Tibial artery (tissue), 4 donors: ENCODE measurements around the gene LRP3.

Source experiments
- DNase-seq, 2 donors: peaks; one replicate each; pipeline ENCODE4 v3.0.0-alpha.2; 2019
- H3K27ac ChIP-seq, 2 donors: fragments of 200-600 bp; sonication (generic) in 1 of 2; 1 replicate in 1 of 2; 2 replicates in 1 of 2; pipeline ENCODE4 v1.5.1; 2018 to 2019; ENCODE audit warnings: mild to moderate bottlenecking in 1 of 2
- H3K27me3 ChIP-seq, 2 donors: fragments of 200-600 bp; sonication (generic) in 1 of 2; one replicate each; pipeline versions ENCODE4 v1.5.1 to v1.6.0; 2016 to 2019
- H3K36me3 ChIP-seq, 3 donors: fragments of 200-600 bp; sonication (generic) in 2 of 3; one replicate each; pipeline ENCODE4 v1.5.1; 2016 to 2019; ENCODE audit warnings: mild to moderate bottlenecking in 2 of 3
- H3K4me1 ChIP-seq, 4 donors: fragments of 200-600 bp; sonication (generic) in 2 of 4; 1 replicate in 3 of 4; 2 replicates in 1 of 4; pipeline ENCODE4 v1.5.1; 2016 to 2019
- H3K4me3 ChIP-seq, 2 donors: fragments of 200-600 bp; sonication (generic) in 1 of 2; 1 replicate in 1 of 2; 2 replicates in 1 of 2; pipeline ENCODE4 v1.5.1; 2018 to 2019; ENCODE audit warnings: mild to moderate bottlenecking in 2 of 2
- H3K9me3 ChIP-seq, 3 donors: fragments of 200-600 bp; sonication (generic) in 1 of 3; one replicate each; pipeline ENCODE4 v1.5.1; 2016 to 2019
- CTCF ChIP-seq, 2 experiments: fragments of 200-600 bp in 1 of 2; fragments of 450-650 bp in 1 of 2; IDR thresholded peaks; one replicate each; pipeline ENCODE4 v1.5.1; 2017 to 2019; ENCODE audit warnings: antibody characterized with exemption in 2 of 2, mild to moderate bottlenecking in 1 of 2, moderate library complexity in 1 of 2
- intact Hi-C: fragments of 100-400 bp; cut with DNase I; formaldehyde crosslinking; loops from one replicate; pipeline ENCODE4 v1.15.0; 2023; ENCODE audit warnings: low total_unique reads

LRP3 gene

GRCh38 chr19:33236696-33237390 is 42.7 kb downstream of the LRP3 start:
- Histone ChIP-seq H3K27me3 (peaks cover 0 to 53% of the 10 kb centered on the region in 2 donors), H3K4me3 (no peak overlapping the region), H3K4me1 (peaks cover 0 to 15% (median 4%) of the 10 kb centered on the region in 4 donors), H3K36me3 (no peaks in the 10 kb centered on the region), H3K9me3 (no peaks in the 10 kb centered on the region), H3K27ac (no peak overlapping the region)
- no peak for DNase-seq
- no peak for TF ChIP-seq CTCF (IDR thresholded peaks at IDR 0.05)
- intact Hi-C loops = loop anchor here (10.0 kb wide), 1 partner anchor 538 kb away; no protein-coding TSS in a partner anchor

GRCh38 chr19:33238481-33239149 is 44.5 kb downstream of the LRP3 start:
- no peak for TF ChIP-seq CTCF (IDR thresholded peaks at IDR 0.05)
- no peak overlapping the region for H3K27ac ChIP-seq
- no peak for DNase-seq
- intact Hi-C loops = loop anchor here (10.0 kb wide), 1 partner anchor 536 kb away; no protein-coding TSS in a partner anchor
- peaks cover 0 to 53% of the 10 kb centered on the region in 2 donors for H3K27me3 ChIP-seq
- peaks cover 0 to 17% (median 5%) of the 10 kb centered on the region in 4 donors for H3K4me1 ChIP-seq
- H3K36me3 ChIP-seq = no peaks in the 10 kb centered on the region
- no peak overlapping the region for H3K4me3 ChIP-seq
- no peaks in the 10 kb centered on the region for H3K9me3 ChIP-seq

GRCh38 chr19:33239223-33239975 is 45.3 kb downstream of the LRP3 start:
- TF ChIP-seq CTCF (IDR thresholded peaks at IDR 0.05) = no peak
- peaks cover 0 to 45% of the 10 kb centered on the region in 2 donors for H3K27me3 ChIP-seq
- intact Hi-C loops = loop anchor here (10.0 kb wide), 1 partner anchor 535 kb away; no protein-coding TSS in a partner anchor
- H3K9me3 ChIP-seq = no peaks in the 10 kb centered on the region
- DNase-seq = no peak
- H3K36me3 ChIP-seq = no peaks in the 10 kb centered on the region
- H3K4me3 ChIP-seq = no peak overlapping the region
- no peak overlapping the region for H3K27ac ChIP-seq
- peaks cover 0 to 17% (median 5%) of the 10 kb centered on the region in 4 donors for H3K4me1 ChIP-seq

- Histone ChIP-seq H3K4me1 (peaks cover 0 to 13% (median 5%) of the 10 kb centered on the region in 4 donors), H3K9me3 (peaks cover 0 to under 1% (median 0%) of the 10 kb centered on the region in 3 donors), H3K36me3 (no peaks in the 10 kb centered on the region), H3K4me3 (no peak overlapping the region), H3K27ac (no peak overlapping the region), H3K27me3 (peaks cover 0 to 37% of the 10 kb centered on the region in 2 donors)
- TF ChIP-seq CTCF (IDR thresholded peaks at IDR 0.05) = no peak
- no peak for DNase-seq
- intact Hi-C loops = no loop called here
Measured at GRCh38 chr19:33240181-33240771, 46.1 kb downstream of the LRP3 start.

- Histone ChIP-seq H3K27me3 (peaks cover 0 to 32% of the 10 kb centered on the region in 2 donors), H3K4me3 (no peak overlapping the region), H3K4me1 (peaks cover 0 to 13% (median 5%) of the 10 kb centered on the region in 4 donors), H3K9me3 (peaks cover 0 to 9% (median 6%) of the 10 kb centered on the region in 3 donors), H3K27ac (no peak overlapping the region), H3K36me3 (no peaks in the 10 kb centered on the region)
- intact Hi-C loops = no loop called here
- TF ChIP-seq CTCF (IDR thresholded peaks at IDR 0.05) = no peak
- DNase-seq = no peak
Measured at GRCh38 chr19:33241091-33241529, 47.0 kb downstream of the LRP3 start.
